Fibroblast of lung (primary cell): ENCODE measurements around the gene NEURL1. TPM values are rescaled to one million over a fixed set of nuclear protein-coding genes. Genes with fewer than 3 reads are reported as not detected.

Experiments
- DNase-seq, 2 donors: peaks; one replicate each; pipeline versions ENCODE4 v3.0.0 to v3.0.0-alpha.2; 2010; ENCODE audit warnings: low read depth in 2 of 2
- H2AFZ ChIP-seq: 2 replicates; pipeline ENCODE4 v1.5.1; 2012; ENCODE audit warnings: low read length, control low read depth, inconsistent platforms
- H3K27ac ChIP-seq: 2 replicates; pipeline ENCODE4 v1.5.1; 2011; ENCODE audit warnings: low read length, control low read depth; ENCODE audit not compliant: insufficient read depth
- H3K27me3 ChIP-seq: 2 replicates; pipeline ENCODE4 v1.5.1; 2011; ENCODE audit warnings: mild to moderate bottlenecking, low read length; ENCODE audit not compliant: control insufficient read depth, insufficient read depth
- H3K36me3 ChIP-seq: 2 replicates; pipeline ENCODE4 v1.5.1; 2011; ENCODE audit warnings: low read length; ENCODE audit not compliant: control insufficient read depth, insufficient read depth
- H3K4me1 ChIP-seq: 2 replicates; pipeline ENCODE4 v1.5.1; 2011; ENCODE audit warnings: low read length; ENCODE audit not compliant: control insufficient read depth, insufficient read depth; ENCODE audit errors: extremely low read depth
- H3K4me2 ChIP-seq: 2 replicates; pipeline ENCODE4 v1.5.1; 2011; ENCODE audit warnings: low read length, control low read depth; ENCODE audit not compliant: insufficient read depth; ENCODE audit errors: extremely low read depth
- H3K4me3 ChIP-seq, 4 experiments: fragments of 200-600 bp in 1 of 4; sonication (generic) in 1 of 4; replicated peaks in 1 of 4; 2 replicates each; pipeline ENCODE4 v1.5.1; 2011 to 2016; ENCODE audit warnings: low read length in 4 of 4, low read depth in 3 of 4, mild to moderate bottlenecking in 3 of 4, control low read depth in 2 of 4, inconsistent platforms in 1 of 4, mixed read lengths in 1 of 4; ENCODE audit not compliant: insufficient read depth in 1 of 4; ENCODE audit errors: control extremely low read depth in 1 of 4
- H3K79me2 ChIP-seq: 2 replicates; pipeline ENCODE4 v1.5.1; 2012; ENCODE audit warnings: mild to moderate bottlenecking, low read length, inconsistent platforms; ENCODE audit not compliant: control insufficient read depth, insufficient read depth
- H3K9ac ChIP-seq: 2 replicates; pipeline ENCODE4 v1.5.1; 2011; ENCODE audit warnings: mild to moderate bottlenecking, low read length, control low read depth; ENCODE audit not compliant: insufficient read depth
- H3K9me3 ChIP-seq: 2 replicates; pipeline ENCODE4 v1.5.1; 2012; ENCODE audit warnings: low read depth, low read length; ENCODE audit not compliant: control insufficient read depth, insufficient read depth
- H4K20me1 ChIP-seq: 2 replicates; pipeline ENCODE4 v1.5.1; 2011; ENCODE audit warnings: low read length; ENCODE audit not compliant: control insufficient read depth, insufficient read depth; ENCODE audit errors: extremely low read depth
- EZH2 ChIP-seq: IDR thresholded peaks from 2 replicates; pipeline ENCODE4 v1.5.1; 2012; ENCODE audit warnings: low read length, control low read depth, mild to moderate bottlenecking; ENCODE audit errors: missing control alignments
- polyA plus RNA-seq, 2 donors: library from polyadenylated mRNA; depleted of rRNA in 1 of 2; stranded (reverse) in 1 of 2; unstranded in 1 of 2; fragments of >200 nt; gene quantifications; 2 replicates each; pipeline ENCODE4 v1.2.1, GENCODE V29; 2011 to 2012; ENCODE audit warnings: missing spikeins in 1 of 2
- total RNA-seq: library from RNA; depleted of rRNA; stranded (reverse); fragments of >200 nt; gene quantifications from 2 replicates; pipeline ENCODE4 v1.2.1, GENCODE V29; 2014
- TF ChIP-seq, protein P1 (sequence below), 2 donors: IDR thresholded peaks in 1 of 2; conservative IDR thresholded peaks in 1 of 2; 1 replicate in 1 of 2; 2 replicates in 1 of 2; pipeline ENCODE4 v1.5.1; 2011 to 2012; ENCODE audit warnings: low read length in 2 of 2, control low read depth in 1 of 2, inconsistent platforms in 1 of 2, low read depth in 1 of 2, mild to moderate bottlenecking in 1 of 2

The NEURL1 gene
- total and polyA plus RNA-seq, 2 donors (not counting 1 experiment from before 2014, with no cell fraction given), result 0.12 TPM; not detected in 1

GRCh38 chr10:103550229-103550628 lies 56.7 kb downstream of the NEURL1 start:
- H3K9me3 ChIP-seq, result no peaks in the 10 kb centered on the region
- no peaks in the 10 kb centered on the region for H3K79me2 ChIP-seq
- H3K27ac ChIP-seq, result no peak overlapping the region
- H2AFZ ChIP-seq, result no peak overlapping the region
- peaks cover 4% of the 10 kb centered on the region for H3K4me1 ChIP-seq
- no peak overlapping the region for H3K4me2 ChIP-seq
- H3K9ac ChIP-seq, result no peak overlapping the region
- TF ChIP-seq, protein P1, sequence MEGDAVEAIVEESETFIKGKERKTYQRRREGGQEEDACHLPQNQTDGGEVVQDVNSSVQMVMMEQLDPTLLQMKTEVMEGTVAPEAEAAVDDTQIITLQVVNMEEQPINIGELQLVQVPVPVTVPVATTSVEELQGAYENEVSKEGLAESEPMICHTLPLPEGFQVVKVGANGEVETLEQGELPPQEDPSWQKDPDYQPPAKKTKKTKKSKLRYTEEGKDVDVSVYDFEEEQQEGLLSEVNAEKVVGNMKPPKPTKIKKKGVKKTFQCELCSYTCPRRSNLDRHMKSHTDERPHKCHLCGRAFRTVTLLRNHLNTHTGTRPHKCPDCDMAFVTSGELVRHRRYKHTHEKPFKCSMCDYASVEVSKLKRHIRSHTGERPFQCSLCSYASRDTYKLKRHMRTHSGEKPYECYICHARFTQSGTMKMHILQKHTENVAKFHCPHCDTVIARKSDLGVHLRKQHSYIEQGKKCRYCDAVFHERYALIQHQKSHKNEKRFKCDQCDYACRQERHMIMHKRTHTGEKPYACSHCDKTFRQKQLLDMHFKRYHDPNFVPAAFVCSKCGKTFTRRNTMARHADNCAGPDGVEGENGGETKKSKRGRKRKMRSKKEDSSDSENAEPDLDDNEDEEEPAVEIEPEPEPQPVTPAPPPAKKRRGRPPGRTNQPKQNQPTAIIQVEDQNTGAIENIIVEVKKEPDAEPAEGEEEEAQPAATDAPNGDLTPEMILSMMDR (conservative IDR thresholded peaks at IDR 0.05 in 1 of 2, IDR thresholded peaks at IDR 0.05 in 1 of 2; ENCODE audit: low read depth in 1 of 2, low read length in 2 of 2), result no peak
- TF ChIP-seq EZH2, result no peak
- no peaks in the 10 kb centered on the region for H4K20me1 ChIP-seq
- no peak overlapping the region for H3K4me3 ChIP-seq
- H3K36me3 ChIP-seq, result no peaks in the 10 kb centered on the region
- DNase-seq, result no peak
- H3K27me3 ChIP-seq, result peaks cover 32% of the 10 kb centered on the region

GRCh38 chr10:103551619-103552602 lies 58.4 kb downstream of the NEURL1 start:
- Histone ChIP-seq H3K27ac (no peak overlapping the region), H3K4me3 (no peak overlapping the region), H3K36me3 (no peaks in the 10 kb centered on the region), H2AFZ (no peak overlapping the region), H3K27me3 (peaks cover 28% of the 10 kb centered on the region), H4K20me1 (no peaks in the 10 kb centered on the region), H3K4me1 (peaks cover 4% of the 10 kb centered on the region), H3K9me3 (no peaks in the 10 kb centered on the region), H3K79me2 (no peaks in the 10 kb centered on the region), H3K9ac (no peak overlapping the region), H3K4me2 (no peak overlapping the region)
- no peak for TF ChIP-seq EZH2
- TF ChIP-seq, protein P1 (conservative IDR thresholded peaks at IDR 0.05 in 1 of 2, IDR thresholded peaks at IDR 0.05 in 1 of 2; ENCODE audit: low read depth in 1 of 2, low read length in 2 of 2), result no peak
- no peak for DNase-seq

- H2AFZ ChIP-seq, result no peak overlapping the region
Measured at GRCh38 chr10:103552856-103553742, 59.6 kb downstream of the NEURL1 start.

More at GRCh38 chr10:103552856-103553742, 59.6 kb downstream of the NEURL1 start:
- Histone ChIP-seq H3K27me3 (peaks cover 24% of the 10 kb centered on the region), H3K9ac (no peak overlapping the region), H3K4me1 (peaks cover 4% of the 10 kb centered on the region), H3K4me3 (no peak overlapping the region), H3K36me3 (no peaks in the 10 kb centered on the region), H3K27ac (no peak overlapping the region), H3K9me3 (no peaks in the 10 kb centered on the region), H4K20me1 (no peaks in the 10 kb centered on the region), H3K79me2 (no peaks in the 10 kb centered on the region), H3K4me2 (no peak overlapping the region)
- TF ChIP-seq, protein P1 (conservative IDR thresholded peaks at IDR 0.05 in 1 of 2, IDR thresholded peaks at IDR 0.05 in 1 of 2; ENCODE audit: low read depth in 1 of 2, low read length in 2 of 2), result no peak
- no peak for TF ChIP-seq EZH2
- no peak for DNase-seq
